OCI-LY3 (cell line): Measurements from ENCODE around the gene SAMM50.

Experiments used
- H2AFZ ChIP-seq: fragments of 200-600, 300-600 bp; shearing (Covaris generic); 2 replicates; pipeline ENCODE4 v1.6.0; 2014; ENCODE audit warnings: antibody characterized with exemption, low read depth, low read length
- H3K27ac ChIP-seq: fragments of 200-600, 300-600 bp; sonication (generic); 2 replicates; pipeline ENCODE4 v1.5.1; 2014; ENCODE audit warnings: mild to moderate bottlenecking, low read length, moderate library complexity, mixed read lengths
- H3K27me3 ChIP-seq: fragments of 200-600, 300-600 bp; sonication (generic); 2 replicates; pipeline ENCODE4 v1.6.1; 2014; ENCODE audit warnings: low read depth, low read length, mixed read lengths
- H3K36me3 ChIP-seq: fragments of 200-600, 300-600 bp; sonication (generic); replicated peaks from 2 replicates; pipeline ENCODE3; 2014; ENCODE audit warnings: low read depth, low read length, mixed read lengths
- H3K4me1 ChIP-seq: fragments of 300-600, 200-600 bp; sonication (generic); 2 replicates; pipeline ENCODE4 v1.6.1; 2014; ENCODE audit warnings: low read length, mixed read lengths
- H3K4me2 ChIP-seq: fragments of 200-600, 300-600 bp; sonication (generic); 2 replicates; pipeline ENCODE4 v1.6.1; 2014; ENCODE audit warnings: low read length, mixed read lengths
- H3K4me3 ChIP-seq: fragments of 300-600, 200-600 bp; sonication (generic); 2 replicates; pipeline ENCODE4 v1.5.1; 2014; ENCODE audit warnings: antibody characterized with exemption, mild to moderate bottlenecking, low read length, moderate library complexity
- H3K79me2 ChIP-seq: fragments of 300-600, 200-600 bp; shearing (Covaris generic); 2 replicates; pipeline ENCODE4 v1.6.1; 2014; ENCODE audit warnings: mild to moderate bottlenecking, low read length, mixed read lengths
- H3K9ac ChIP-seq: fragments of 300-600, 200-600 bp; shearing (Covaris generic); 2 replicates; pipeline ENCODE4 v1.6.0; 2014; ENCODE audit warnings: mild to moderate bottlenecking, low read length, moderate library complexity
- H3K9me3 ChIP-seq: fragments of 200-600, 300-600 bp; shearing (Covaris generic); 2 replicates; pipeline ENCODE4 v1.6.1; 2014; ENCODE audit warnings: low read length, mixed read lengths; ENCODE audit not compliant: insufficient read depth
- H4K20me1 ChIP-seq: fragments of 200-600, 300-600 bp; sonication (generic); 2 replicates; pipeline ENCODE4 v1.6.1; 2016; ENCODE audit warnings: low read length, mixed read lengths; ENCODE audit not compliant: insufficient read depth
- EZH2phosphoT487 ChIP-seq: fragments of 200-600 bp; shearing (Covaris generic); IDR thresholded peaks from 2 replicates; pipeline ENCODE4 v1.6.1; 2018; ENCODE audit warnings: antibody characterized with exemption, mixed run types, low read depth
- TF ChIP-seq, protein P1 (sequence below): fragments of 200-600, 300-600 bp; sonication (generic); IDR thresholded peaks from 2 replicates; pipeline ENCODE4 v1.5.1; 2014; ENCODE audit warnings: antibody characterized with exemption, low read length, low read depth

The SAMM50 gene

DNA sequence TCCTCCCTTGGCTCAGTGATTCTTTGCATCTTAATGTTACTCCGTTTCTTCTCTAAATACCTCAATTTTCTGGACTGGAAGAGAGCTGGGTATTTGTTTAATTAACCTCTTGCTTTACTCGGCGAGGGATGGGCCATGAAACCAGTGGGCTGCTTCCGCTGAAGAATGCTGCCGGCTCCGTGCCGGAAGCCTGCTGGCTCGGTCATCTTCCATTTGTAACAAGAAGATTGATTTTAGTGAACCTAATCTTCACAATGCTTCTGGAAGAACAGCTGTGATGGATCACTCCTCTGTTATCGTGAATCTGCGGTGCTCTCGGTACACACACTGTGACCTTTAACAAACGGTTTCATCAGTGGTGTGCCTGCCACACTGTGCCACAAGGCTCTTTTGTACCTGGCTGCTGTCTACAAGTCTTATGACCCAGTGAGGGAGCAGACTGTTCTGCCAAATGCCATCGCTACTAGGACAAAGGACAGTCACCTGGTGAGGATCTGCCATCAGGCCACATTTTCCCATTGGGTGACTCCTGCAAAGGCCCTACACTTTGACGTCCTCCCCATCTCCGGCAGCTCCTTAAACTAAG, 43.5 kb downstream of the SAMM50 start:
- Histone ChIP-seq H3K4me2 (no peak overlapping the region), H3K4me3 (no peak overlapping the region), H3K4me1 (no peaks in the 10 kb centered on the region), H3K9ac (no peak overlapping the region), H3K79me2 (no peaks in the 10 kb centered on the region), H3K36me3 (peaks cover 39% of the 10 kb centered on the region), H3K27me3 (no peaks in the 10 kb centered on the region), H3K27ac (no peak overlapping the region), H3K9me3 (no peaks in the 10 kb centered on the region), H2AFZ (no peak overlapping the region), H4K20me1 (no peaks in the 10 kb centered on the region)
- no peak for TF ChIP-seq EZH2phosphoT487
- TF ChIP-seq, protein P1, sequence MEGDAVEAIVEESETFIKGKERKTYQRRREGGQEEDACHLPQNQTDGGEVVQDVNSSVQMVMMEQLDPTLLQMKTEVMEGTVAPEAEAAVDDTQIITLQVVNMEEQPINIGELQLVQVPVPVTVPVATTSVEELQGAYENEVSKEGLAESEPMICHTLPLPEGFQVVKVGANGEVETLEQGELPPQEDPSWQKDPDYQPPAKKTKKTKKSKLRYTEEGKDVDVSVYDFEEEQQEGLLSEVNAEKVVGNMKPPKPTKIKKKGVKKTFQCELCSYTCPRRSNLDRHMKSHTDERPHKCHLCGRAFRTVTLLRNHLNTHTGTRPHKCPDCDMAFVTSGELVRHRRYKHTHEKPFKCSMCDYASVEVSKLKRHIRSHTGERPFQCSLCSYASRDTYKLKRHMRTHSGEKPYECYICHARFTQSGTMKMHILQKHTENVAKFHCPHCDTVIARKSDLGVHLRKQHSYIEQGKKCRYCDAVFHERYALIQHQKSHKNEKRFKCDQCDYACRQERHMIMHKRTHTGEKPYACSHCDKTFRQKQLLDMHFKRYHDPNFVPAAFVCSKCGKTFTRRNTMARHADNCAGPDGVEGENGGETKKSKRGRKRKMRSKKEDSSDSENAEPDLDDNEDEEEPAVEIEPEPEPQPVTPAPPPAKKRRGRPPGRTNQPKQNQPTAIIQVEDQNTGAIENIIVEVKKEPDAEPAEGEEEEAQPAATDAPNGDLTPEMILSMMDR = no peak

DNA sequence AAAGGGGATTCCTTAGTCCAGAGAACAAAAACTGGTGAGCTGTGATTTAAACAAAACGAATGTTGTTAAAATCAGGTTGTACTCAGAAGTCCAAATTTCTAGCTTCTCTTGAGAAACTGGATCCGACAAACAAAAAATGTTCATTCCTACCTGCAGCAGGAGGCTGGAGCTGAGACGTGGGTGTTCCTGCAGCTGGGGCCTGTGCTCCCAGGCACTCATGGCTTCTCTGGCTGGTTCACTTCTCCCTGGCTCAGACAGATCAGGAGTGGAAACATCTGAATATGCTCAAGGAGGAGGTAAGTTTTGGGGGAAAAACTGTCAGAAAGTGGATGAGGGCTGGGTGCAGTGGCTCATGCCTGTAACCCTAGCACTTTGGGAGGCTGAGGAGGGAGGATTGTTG, 44.1 kb downstream of the SAMM50 start:
- TF ChIP-seq EZH2phosphoT487 = no peak
- TF ChIP-seq, protein P1 = no peak
- Histone ChIP-seq H3K79me2 (no peaks in the 10 kb centered on the region), H3K27ac (no peak overlapping the region), H3K9me3 (no peaks in the 10 kb centered on the region), H3K9ac (no peak overlapping the region), H3K27me3 (no peaks in the 10 kb centered on the region), H4K20me1 (no peaks in the 10 kb centered on the region), H3K4me2 (no peak overlapping the region), H3K4me3 (no peak overlapping the region), H2AFZ (no peak overlapping the region), H3K36me3 (peaks cover 33% of the 10 kb centered on the region), H3K4me1 (no peaks in the 10 kb centered on the region)

DNA sequence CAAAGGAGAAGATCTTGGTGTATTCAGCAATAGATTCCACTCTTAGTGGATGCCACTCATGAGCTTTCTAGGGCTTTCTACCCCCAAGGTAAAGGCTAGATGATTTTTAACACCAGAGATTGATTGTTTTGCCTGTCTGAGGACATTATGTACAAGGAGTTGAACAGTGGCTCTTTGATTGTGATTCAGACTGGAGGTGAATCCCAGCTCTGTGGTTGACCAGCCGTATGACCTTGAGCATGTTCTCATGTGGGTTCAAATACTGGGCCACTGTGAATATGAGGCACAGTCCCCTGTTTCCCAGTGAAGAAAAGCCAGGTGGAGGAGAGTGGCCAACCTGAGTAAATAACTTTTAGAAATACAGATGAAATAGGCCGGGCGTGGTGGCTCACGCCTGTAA, 44.9 kb downstream of the SAMM50 start:
- Histone ChIP-seq H2AFZ (no peak overlapping the region), H3K27ac (no peak overlapping the region), H3K4me3 (no peak overlapping the region), H4K20me1 (no peaks in the 10 kb centered on the region), H3K27me3 (no peaks in the 10 kb centered on the region), H3K79me2 (no peaks in the 10 kb centered on the region), H3K9me3 (no peaks in the 10 kb centered on the region), H3K4me2 (no peak overlapping the region), H3K36me3 (peaks cover 27% of the 10 kb centered on the region), H3K9ac (no peak overlapping the region), H3K4me1 (0 out of 2 replicates have a peak, but pooled peaks cover under 1% of the 10 kb centered on the region)
- no peak for TF ChIP-seq EZH2phosphoT487
- TF ChIP-seq, protein P1 = no peak

DNA sequence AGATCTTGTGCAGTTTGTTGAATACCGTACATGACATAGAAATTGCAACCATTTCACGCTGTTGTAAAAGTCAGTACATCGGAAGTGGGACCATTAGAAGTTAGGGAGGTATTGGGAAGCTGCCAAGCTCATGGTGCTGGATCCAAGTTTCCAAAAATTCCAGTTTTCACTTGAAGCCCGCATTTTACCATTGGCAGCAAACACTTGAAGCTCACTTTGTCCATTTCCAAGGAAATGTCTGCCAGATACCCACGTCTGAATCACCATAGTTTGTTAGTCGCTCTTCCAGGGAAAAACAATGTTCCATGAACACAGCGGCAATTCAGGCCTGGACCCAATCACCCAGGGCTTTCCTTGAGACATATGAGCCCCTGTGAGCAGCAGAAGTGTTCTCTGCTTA, 46.3 kb downstream of the SAMM50 start:
- no peak overlapping the region for H3K4me2 ChIP-seq
- no peaks in the 10 kb centered on the region for H3K9me3 ChIP-seq
- TF ChIP-seq, protein P1 = no peak
- TF ChIP-seq EZH2phosphoT487 = no peak
- H3K27me3 ChIP-seq = no peaks in the 10 kb centered on the region
- H3K79me2 ChIP-seq = no peaks in the 10 kb centered on the region
- no peak overlapping the region for H2AFZ ChIP-seq
- H3K36me3 ChIP-seq = peaks cover 23% of the 10 kb centered on the region
- H3K27ac ChIP-seq = no peak overlapping the region
- no peak overlapping the region for H3K4me3 ChIP-seq
- no peaks in the 10 kb centered on the region for H4K20me1 ChIP-seq
- 0 out of 2 replicates have a peak, but pooled peaks cover 4% of the 10 kb centered on the region for H3K4me1 ChIP-seq
- no peak overlapping the region for H3K9ac ChIP-seq
